ENCODE results near the gene BPGM.
"Not testable (repeated sequence)": the region's sequence is repeated elsewhere in the genome, so short reads cannot be mapped to it uniquely, and the experiment has no call there.

Gene BPGM

DNA sequence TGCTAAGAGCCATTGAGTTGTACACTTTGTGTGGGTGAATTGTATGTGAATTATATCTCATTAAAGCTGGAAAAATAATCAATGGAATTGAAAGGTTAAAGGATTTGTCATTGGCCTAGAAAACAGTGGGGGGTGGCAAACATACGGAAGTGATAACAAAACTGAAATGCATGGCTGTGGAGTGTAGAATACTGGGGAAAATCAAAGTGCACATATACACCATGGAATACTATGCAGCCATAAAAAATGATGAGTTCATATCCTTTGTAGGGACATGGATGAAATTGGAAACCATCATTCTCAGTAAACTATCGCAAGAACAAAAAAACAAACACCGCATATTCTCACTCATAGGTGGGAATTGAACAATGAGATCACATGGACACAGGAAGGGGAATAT is 18.4 kb downstream of the BPGM start:
- DNase-seq (ENCODE audit: low read depth): not testable (repeated sequence)

DNA sequence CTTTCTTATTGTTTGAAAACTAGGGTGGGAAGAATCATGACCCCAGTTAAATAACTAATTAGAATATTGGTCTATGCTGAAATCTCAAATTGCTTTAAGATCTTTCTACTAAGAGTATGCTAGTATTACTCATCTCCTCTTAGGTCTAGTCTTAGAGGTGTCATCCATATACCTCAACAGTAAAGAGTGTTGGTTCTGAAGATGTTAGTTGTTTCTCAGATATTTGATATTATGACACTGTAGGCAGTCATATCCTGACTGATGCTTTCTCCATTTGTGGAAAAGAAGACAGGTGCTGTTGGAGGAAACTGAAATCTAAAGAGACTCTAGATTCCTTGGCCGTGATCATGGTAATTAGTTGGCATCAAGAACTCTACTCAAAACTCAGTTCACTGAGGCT is 21.2 kb downstream of the BPGM start:
- peak; percentile 69 for DNase-seq (ENCODE audit: low read depth)

DNA sequence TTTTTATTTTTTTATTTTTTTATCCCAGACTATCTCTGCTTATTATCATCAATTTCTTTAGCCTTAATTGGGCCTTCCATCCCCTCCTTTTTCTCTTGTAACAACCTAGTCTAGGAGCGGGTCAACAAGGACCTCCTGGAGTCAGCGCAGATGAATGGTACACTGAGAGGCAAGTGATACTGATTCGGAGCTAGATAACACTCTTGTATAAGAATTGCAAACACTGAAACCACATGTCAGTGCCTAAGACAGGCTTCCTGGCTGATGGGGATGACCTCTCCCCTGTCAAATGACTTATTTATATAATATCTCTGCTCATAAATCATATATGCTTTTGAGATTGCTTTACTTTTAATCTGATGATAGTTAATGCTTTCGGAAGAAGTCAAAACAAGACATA is 22.7 kb downstream of the BPGM start:
- DNase-seq (ENCODE audit: low read depth): peak; percentile 17

DNA sequence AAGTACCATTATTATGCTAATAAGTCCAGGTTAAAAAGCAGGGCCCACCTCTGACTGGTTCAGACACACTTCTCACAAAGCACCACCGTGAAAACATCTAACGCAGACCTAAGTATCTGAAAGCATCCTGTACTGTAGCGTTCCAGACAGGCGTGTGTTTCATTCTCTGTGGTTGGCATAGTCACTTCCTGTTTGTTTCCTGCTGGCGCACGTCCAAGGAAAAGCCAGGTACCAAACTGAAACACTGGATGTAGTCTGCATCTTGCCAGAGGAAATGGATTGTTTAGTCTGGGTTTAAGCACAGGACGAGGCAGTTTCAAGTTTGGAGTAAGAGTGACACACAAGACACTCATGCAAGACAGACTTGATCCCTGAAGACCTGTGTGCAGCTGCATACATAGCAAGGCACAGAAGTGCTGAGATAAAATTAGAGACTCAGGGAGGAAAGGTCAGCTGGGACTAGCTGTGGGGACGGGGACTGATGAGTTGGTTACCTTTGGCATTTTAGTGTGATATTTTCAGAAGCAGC is 23.3 kb downstream of the BPGM start:
- peak; percentile 97 for DNase-seq (ENCODE audit: low read depth)

DNA sequence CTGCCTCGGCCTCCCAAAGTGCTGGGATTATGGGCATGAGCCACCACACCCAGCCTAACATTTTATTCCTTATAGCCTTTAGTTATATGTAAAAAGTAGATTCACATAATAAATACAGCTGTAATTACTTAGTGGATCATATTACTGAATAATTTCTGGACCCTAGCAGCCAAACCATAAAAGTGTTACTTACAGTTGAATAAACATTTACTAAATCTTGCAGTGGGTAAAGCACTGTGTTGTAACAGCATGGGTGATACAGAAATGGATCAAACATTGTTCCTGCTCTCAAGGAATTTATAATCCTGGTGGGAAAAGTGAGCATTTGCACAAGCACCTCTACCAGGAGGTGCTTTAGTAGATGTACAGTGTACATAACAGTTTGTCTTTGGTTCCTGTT is 25.0 kb downstream of the BPGM start:
- no peak for DNase-seq (ENCODE audit: low read depth)

DNA sequence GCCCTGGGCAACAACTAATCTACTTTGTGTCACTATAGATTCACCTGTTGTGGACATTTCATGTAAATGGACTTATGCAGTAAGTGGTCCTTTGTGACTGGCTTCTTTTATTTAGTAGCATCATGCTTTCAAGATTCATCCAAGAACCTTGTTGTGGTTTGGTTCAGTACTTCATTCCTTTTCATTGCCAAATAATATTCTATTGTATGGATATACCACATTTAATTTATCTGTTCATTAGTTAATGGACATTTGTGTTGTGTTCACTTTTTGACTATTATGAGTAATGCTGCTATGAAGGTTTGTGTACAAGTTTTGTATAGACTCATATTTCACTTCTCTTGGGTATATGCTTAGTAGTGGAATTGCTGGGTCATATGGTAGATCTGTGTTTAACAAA is 27.8 kb downstream of the BPGM start:
- DNase-seq (ENCODE audit: low read depth): no peak

DNA sequence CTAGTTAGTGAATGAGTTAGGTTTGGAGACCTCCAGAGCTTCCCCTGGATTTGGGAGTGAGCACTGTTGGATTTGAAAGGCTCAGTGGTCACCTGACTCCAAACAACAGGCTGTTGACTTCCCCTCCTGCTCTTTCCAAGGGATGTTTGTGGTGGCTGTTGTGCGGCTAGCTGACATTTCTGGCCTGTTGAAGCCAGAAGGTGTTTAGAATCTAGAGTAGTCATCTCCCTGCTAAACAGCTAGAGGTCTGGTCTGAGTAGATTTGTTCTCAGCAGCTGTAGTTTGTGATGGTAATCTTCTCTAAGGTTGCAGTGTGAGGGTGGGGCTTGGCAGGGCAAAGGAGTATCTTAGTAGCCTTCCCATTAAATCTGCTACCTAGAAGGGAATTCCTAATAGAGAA is 30.1 kb downstream of the BPGM start:
- no peak for DNase-seq (ENCODE audit: low read depth)

DNA sequence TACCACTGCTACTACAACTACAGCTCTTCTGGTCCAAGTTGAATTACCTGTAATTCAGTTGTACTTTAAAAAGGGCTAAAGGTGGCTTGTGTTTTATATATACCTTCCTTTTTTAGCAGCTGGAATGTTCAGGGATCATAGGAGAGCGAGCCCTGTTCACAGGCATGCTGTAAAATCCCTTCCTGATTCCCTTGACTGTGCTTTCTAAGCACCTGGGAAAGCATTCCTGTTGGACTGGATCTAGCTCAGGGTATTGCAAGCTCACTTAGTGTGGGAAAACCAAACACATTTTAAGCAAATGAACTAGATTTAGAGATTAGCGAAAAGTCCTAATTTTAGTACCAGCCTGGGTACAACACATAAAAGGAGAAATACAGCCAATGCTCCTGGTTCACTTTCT is 31.5 kb downstream of the BPGM start:
- DNase-seq (ENCODE audit: low read depth): no peak

DNA sequence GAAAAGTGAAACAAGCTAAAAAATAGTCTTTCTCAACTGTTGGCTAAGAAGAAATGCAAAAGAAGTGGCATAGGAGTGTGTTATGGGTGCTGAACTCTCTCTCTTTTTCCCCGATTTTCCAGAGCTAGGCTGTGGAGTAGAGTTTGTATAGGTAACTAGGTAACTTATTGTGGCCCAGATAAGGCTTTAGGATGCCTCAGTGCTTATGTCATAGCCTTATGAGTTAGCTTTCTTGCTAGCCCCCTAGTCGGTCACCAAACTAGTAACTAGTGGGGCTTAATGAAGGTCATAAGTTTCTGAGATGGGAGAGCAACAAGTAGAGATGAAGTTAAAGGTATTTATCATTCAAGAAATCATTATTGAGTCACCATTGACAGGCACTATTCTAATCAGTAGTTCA is 32.4 kb downstream of the BPGM start:
- DNase-seq (ENCODE audit: low read depth): no peak

DNA sequence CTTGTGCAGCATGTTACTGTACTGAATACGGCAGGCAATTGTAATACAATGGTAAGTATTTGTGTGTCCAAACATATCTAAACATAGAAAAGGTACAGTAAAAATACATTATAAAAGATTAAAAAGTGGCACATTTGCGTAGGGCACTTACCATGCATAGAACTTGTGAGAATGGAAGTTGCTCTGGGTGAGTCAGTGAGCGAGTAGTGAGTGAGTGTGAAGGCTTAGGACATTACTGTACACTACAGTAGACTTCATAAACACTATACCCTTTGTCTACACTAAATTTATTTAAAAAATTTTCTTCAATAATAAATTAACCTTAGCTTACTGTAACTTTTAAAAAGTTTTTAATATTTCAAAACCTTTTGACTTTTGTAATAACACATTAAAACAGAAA is 37.5 kb downstream of the BPGM start:
- peak; percentile 58 for DNase-seq (ENCODE audit: low read depth)

DNA sequence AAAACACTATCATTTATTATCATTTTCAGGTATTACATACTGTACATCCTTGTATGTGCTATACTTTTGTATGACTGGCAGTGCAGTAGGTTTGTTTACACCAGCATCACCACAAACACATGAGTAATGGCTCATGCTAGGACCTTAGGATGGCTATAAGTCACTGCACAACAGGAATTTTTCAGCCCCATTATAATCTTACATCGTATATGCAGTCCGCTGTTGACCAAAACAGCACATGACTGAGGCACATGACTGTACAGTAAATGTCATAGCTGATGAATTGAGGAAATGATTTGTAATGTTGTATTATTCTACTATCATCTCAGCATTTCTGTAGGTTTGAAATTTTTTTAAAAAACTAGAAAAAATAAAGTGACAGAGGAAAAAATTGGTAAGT is 38.6 kb downstream of the BPGM start:
- peak; percentile 83 for DNase-seq (ENCODE audit: low read depth)

DNA sequence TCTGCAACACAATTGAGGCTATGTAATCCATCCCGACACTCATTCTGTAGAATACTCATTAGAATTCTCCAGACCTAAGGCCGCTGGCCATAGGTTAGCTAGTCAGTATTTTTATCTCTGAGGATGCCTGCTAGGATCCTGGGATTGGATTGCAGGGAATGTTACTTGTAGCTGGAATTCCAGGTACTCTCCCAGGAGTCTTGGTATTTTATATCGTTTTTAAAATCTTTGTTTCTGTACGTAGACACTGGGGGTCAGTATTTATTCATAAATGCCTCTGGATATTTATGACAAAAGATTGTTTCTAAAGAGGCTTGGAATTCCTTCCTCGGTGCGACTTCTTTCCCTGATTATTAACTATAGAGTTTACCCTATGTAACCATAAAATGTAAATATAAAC is 40.1 kb downstream of the BPGM start:
- DNase-seq (ENCODE audit: low read depth): peak; percentile 54

DNA sequence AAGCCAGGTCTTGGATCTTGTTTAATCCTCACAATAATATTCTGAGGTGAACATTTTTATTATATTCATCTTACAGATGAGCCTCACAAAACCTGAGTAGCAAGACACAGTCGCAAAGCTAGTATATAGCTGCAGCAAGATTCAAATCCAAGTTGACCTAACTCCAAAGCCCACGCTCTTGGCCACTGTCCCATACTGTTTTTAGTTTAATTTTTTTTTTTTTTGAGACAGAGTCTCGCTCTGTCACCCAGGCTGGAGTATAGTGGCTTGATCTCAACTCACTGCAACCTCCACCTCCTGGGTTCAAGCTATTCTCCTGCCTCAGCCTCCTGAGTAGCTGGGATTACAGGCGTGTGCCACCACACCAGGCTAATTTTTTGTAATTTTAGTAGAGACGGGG is 42.9 kb downstream of the BPGM start:
- DNase-seq (ENCODE audit: low read depth): not testable (repeated sequence)

DNA sequence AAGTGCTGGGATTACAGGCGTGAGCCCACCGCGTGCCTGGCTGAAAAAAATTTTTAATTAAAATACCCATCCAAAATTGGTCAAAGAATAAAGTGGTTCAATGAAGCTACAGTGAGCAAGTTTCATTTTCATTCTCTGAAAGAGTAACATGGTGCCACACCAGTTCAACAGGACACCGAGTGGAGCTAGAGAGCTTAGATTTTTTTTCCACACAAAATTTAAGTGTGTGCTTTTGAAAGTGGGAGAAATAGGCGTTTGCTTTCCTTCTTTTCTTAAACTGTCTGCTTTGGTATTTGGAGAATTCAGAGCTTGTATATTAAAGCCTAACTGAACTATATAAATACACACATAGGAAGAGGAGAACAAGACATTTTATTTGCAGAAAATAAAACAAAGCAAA is 43.4 kb downstream of the BPGM start:
- DNase-seq (ENCODE audit: low read depth): peak; percentile 53

DNA sequence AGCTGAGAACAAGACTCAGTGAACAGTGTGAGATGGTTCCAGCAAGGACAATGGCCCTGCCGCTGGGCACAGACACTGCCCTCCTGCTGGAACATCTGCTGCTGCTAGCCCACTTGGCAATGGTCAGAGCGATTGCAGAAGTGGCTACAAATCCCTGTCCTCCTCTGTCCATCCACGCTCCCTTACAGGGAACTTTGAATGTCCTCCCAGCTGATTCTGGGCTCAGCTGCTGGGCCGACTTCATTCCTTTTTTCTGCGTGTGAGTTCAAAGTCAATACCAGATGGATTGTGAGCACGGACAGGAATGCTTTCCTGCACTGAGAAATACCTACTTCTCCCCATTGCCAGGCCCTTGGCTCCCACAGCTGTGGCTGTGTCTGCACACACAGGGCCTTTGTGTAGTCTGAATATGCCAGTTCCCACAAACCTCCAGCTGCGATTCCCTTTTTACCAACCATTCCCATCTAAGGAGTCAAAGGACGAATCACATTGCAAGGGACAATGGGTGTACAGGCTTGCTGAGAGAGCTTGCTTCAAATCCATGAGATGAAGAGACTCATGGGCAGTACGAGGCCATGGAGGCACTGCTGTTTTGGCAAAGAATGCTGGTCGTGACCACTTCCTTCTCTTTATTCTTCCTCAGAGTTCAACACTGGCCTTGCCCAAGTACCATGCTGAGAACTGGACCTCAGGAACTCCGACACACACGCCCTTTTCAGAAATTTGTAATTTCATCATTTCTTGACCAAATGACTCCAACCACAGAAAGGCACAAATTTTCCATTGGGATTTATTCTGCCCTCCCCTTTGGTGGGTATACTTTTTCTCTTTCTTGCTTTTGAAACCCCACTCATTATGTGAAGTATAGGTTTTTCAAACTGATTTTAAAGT is 44.2 kb downstream of the BPGM start:
- DNase-seq (ENCODE audit: low read depth): no peak

DNA sequence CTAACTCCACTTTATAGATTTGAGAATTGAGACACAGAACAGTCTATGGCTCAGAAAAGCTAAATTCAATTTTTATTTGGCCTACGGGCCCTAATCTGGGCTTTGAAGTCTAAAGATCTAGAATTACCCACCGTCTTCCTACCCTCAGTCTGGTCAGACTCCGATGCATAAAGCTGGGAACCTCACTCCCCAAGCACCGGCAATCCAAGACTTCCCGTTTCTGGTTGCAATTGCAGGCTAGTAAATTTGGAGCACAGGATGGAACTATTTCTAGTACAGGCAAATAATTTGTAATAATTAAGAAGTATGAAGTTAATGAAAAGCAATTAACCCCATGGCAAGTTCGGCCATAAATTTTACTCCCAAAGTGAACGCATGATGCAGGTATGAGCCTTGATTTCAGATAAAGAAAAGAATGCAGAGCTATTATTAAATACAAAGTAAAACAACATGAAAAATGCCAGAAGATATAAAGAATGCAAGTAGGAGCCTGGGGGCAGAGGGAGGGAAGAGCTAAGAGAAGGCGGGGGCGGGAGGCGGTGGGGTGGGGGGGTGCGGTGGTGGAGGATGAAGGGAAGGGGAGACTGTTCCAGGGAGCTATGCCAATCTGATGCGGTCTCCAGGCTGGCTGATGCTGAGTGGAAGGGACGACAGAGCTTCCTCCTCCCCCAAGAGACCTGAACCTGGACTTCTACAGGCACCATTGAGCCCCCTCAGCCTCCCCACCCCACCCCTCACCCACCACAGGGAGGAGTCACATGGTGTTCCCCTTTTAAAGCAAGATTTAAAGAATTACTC is 45.1 kb downstream of the BPGM start:
- peak; percentile 40 for DNase-seq (ENCODE audit: low read depth)

DNA sequence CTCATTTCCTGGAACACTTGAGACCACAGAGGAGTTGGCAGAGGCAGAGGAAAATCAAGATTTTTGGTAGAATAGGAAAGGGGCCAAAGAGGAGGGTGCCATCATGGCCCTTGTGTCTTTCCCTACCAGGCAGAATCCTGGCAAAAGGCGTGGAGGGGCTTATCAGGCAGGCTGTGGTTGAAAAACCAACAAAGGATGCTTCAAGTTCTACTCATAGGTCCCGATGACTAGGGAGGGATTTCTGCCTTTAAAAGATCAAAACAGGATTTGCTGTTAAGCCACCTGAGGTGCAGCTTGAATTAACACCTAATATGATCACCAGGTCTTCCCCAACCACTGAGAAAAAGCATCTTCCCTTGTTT is 45.7 kb downstream of the BPGM start:
- peak; percentile 54 for DNase-seq (ENCODE audit: low read depth)

DNA sequence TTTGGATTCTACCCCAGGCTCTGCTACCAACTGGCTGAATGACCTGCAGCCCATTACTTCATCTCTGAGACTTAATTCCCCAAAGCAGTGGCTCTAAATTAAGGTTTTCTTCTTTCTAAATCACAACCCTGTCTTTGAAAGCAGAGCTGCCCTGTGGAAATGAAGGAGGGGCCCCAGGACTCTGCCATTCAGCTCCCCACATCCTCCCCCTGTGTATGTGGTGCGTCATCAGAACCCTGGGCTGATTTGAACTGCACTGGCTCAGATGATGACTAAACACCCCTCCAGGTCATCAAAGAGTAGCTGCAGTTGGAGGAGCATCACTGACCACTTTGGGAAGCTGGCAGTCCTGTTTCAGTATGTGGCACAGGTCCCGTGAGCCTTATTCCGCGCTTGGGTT is 46.6 kb downstream of the BPGM start:
- peak; percentile 96 for DNase-seq (ENCODE audit: low read depth)

DNA sequence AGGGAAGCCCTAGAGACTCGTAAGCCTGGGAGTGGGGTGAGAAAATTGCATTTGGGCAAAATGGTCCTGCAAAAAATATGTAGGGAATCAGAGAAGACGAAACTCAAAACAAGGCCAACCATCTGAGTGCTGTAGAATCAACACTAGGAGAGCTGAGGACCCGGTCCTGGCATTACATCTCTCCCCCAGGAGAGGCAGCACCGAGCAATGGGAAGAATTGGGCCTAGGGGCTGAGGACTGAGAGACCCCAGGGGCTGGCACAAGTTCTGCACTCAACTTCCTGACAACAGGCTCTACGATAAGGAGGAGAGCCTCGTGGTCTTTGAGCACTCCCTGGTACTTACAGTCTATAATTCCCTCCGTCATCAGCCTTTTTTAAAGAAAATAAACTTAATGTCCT is 47.6 kb downstream of the BPGM start:
- peak; percentile 33 for DNase-seq (ENCODE audit: low read depth)

DNA sequence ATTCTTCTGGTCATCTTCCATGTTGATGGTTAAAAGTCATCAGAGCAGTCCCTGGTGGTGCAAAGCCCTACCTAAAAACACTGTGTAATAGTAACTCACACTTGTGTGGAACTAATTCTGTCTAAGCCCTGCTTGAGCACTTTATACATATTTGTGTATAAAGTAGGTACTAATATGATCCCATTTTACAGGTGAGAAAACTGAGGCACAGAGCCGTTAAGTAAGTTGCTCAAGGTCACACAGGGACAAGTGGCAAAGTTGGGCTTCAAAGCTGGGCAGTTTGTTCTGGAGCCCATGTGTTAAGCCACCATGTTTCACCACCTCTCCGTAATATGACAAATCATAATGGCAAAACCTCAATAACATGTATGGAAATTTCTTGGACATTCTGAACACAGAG is 48.1 kb downstream of the BPGM start:
- no peak for DNase-seq (ENCODE audit: low read depth)

DNA sequence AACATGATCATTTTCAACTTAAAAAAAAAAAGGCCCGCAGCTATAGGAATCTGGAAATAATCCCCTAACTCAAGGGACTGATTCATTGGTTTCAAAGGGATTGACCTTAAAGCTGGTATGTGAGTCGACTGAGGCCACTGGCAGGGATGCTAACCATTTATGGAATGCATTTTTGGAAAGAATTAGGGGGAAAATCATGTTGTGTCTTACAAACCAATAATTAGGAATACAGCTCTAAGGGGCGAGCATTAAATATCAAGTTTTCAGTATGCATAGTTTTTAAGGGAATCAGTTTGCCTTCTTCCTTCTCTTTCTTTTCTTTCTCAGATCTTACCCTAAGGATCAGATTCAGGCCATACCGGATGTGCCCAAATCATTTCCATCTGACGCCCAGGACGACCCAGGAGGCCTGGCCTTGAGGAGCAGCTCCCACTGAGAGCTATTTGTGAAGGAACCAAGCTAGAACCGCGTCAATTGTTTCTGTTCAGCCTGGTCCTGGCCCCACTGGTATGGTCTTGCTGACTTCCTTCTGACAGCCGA is 48.7 kb downstream of the BPGM start:
- no peak for DNase-seq (ENCODE audit: low read depth)

DNA sequence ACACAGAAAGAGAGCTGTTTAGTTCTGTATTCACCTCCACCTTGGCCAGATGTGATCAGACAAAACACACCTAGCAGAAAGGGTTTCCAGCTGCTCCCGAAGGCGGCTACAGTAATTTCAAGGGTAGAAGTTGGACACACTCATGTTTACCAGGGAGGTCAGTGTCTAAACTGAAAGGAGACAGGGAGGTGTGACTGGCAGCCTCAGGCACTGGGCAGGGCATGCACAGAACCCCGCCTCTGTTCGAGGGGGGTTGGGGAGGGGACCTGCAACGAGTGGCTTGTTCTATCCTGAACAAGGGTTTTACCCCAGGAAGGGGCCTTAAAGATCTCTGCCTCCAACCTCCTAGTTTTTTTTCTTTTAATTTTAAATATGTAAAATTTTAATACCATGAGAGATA is 49.6 kb downstream of the BPGM start:
- no peak for DNase-seq (ENCODE audit: low read depth)
